ENCODE data around the gene USP4.
"Not testable (repeated sequence)": the region's sequence is repeated elsewhere in the genome, so short reads cannot be mapped to it uniquely, and the experiment has no call there.

Gene USP4

DNA sequence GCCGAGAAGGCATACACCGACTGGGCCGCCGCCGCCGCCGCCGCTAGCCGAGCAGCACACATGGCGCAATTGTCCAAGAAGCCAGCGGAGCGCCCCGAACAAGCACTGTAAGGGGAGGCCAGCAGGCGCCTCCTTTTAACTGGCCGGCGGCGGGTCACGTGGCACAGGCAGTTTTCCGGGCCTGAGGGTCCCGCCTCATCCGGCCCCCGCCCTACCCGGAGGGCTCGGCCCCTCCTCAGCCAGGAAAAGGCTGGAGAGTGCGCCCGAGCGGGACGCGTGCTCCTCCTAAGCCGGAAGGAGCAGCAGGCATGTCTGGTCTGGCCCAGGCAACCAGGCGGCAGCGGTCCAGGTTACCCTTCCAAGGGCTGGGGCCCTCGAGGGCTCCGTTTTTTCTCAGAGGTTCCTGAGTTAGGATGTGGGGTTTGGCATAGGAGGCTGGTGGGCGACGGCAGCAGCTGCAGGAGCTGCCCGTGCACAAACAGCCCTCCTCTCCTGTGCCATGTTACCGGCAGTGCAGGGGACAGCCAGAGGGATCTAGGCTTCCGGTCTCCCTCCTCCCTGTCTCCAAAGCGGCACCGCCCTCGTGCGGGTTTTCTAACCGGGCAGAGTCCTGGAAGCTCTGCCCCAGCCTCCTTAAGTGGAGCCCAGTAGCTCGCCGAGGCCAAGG is 18.5 kb upstream of the USP4 start, which contains the start of gene GPX1:
GPX1 (minus strand) TSS at position 137 of the 667 bp plus-strand sequence; CDS start at position 62, 75 bp downstream.
- DNase-seq: peak; percentile 90
- peaks cover 38% of the 10 kb centered on the region for H3K4me1 Mint-ChIP-seq (ENCODE audit: low read depth)
- H3K4me3 Mint-ChIP-seq: peak within 1 kb of the TSS; percentile 86
- no peaks in the 10 kb centered on the region for H3K27me3 Mint-ChIP-seq
- H3K27ac Mint-ChIP-seq: peak within 1 kb of the TSS; percentile 95
- no peaks in the 10 kb centered on the region for H3K9me3 Mint-ChIP-seq
- peaks cover 85% of the 10 kb centered on the region for H3K36me3 Mint-ChIP-seq (ENCODE audit: low read depth)

DNA sequence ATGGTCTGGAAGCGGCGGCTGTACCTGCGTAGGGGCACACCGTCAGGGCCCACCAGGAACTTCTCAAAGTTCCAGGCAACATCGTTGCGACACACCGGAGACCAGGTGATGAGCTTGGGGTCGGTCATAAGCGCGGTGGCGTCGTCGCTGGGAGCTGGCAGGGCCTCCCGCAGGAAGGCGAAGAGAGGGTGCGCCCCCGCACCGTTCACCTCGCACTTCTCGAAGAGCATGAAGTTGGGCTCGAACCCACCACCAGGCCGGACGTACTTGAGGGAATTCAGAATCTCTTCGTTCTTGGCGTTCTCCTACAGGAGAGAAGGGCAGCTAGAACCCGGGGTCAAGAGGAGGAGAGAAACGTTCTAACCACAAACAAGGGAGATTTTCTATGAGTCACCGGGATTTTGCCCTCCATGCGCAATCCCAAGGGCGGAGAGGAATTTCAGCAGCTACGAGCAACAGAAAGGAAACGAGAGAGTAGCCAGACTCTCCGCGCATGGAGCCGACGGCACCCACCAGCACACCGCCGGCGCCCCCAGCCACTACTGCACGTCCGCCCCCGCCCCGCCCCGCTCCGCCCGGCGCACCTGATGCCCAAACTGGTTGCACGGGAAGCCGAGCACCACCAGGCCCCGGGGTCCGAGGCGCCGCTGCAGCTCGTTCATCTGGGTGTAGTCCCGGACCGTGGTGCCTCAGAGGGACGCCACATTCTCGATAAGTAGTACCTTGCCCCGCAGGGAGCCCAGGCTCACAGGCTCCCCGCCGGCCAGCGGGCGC is 17.8 kb upstream of the USP4 start:
- H3K9me3 Mint-ChIP-seq, H3K27me3 Mint-ChIP-seq: not testable (repeated sequence)
- DNase-seq: peak; percentile 74
- Mint-ChIP-seq H3K4me3 (peak overlapping the region; percentile 86), H3K4me1 (ENCODE audit: low read depth) (peaks cover 34% of the 10 kb centered on the region), H3K27ac (peak overlapping the region; percentile 95), H3K36me3 (ENCODE audit: low read depth) (peaks cover 78% of the 10 kb centered on the region)

DNA sequence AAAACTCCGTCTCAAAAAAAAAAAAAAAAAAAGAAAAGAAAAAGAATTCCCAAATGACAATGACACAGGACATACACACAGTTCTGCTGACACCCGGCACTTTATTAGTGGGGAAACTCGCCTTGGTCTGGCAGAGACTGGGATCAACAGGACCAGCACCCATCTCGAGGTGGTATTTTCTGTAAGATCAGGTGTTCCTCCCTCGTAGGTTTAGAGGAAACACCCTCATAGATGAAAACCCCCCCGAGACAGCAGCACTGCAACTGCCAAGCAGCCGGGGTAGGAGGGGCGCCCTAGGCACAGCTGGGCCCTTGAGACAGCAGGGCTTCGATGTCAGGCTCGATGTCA is 17.2 kb upstream of the USP4 start:
- H3K27me3 Mint-ChIP-seq, H3K9me3 Mint-ChIP-seq, DNase-seq: not testable (repeated sequence)
- Mint-ChIP-seq H3K4me1 (ENCODE audit: low read depth) (peaks cover 38% of the 10 kb centered on the region), H3K4me3 (peak overlapping the region; percentile 86), H3K27ac (peak overlapping the region; percentile 93), H3K36me3 (ENCODE audit: low read depth) (peaks cover 72% of the 10 kb centered on the region)

DNA sequence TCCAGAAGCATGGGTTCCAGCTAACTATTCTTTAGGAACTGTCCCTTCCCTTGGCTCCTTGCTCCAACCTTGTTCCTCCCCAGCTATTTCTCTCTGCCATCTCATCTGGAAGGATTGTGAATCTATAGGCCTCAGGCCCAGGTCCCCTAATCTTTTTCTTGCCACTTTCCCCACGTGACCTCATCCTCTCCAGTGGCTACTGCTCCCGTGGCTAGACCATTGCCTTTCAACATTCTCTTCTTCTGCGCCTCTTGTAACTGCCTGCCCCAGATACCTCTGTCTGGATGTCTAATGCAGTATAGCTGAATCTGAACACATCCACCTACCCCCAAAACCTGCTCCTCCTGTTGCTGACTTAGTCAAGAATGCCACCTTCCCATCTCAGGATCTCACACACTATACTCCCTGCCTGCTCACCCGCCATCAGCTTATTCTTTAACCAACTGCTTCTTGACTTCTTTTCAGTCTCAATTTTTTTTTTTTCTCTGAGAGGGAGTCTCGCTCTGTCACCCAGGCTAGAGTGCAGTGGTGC is 13.1 kb upstream of the USP4 start:
- Mint-ChIP-seq H3K36me3 (ENCODE audit: low read depth) (peaks cover 34% of the 10 kb centered on the region), H3K4me3 (no peak overlapping the region), H3K27me3 (no peaks in the 10 kb centered on the region), H3K9me3 (no peaks in the 10 kb centered on the region), H3K4me1 (ENCODE audit: low read depth) (peaks cover 23% of the 10 kb centered on the region), H3K27ac (peak overlapping the region; percentile 12)
- no peak for DNase-seq

DNA sequence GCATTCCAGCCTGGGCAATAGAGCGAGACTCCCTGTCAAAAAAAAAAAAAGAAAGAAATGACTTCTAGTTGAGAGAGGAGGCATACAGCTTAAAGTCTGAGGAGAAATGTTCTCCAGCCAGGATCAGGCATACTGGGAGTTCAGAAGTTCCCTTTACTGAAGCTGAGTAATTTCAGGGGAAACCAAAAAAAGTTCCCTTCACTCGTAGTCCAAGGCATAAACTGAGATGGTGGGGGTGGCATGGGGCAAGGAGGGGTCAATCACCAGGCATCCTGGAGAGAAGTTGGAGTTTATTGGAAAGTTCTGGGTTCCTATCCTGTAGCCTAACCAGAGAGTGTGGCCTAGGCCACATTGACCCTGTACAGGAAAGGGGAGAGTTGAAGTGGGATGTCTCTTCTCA is 12.4 kb upstream of the USP4 start:
- peaks cover 29% of the 10 kb centered on the region for H3K36me3 Mint-ChIP-seq (ENCODE audit: low read depth)
- no peak overlapping the region for H3K4me3 Mint-ChIP-seq
- peak overlapping the region; percentile 47 for H3K27ac Mint-ChIP-seq
- no peak for DNase-seq
- no peaks in the 10 kb centered on the region for H3K9me3 Mint-ChIP-seq
- no peaks in the 10 kb centered on the region for H3K27me3 Mint-ChIP-seq
- H3K4me1 Mint-ChIP-seq (ENCODE audit: low read depth): peaks cover 20% of the 10 kb centered on the region

DNA sequence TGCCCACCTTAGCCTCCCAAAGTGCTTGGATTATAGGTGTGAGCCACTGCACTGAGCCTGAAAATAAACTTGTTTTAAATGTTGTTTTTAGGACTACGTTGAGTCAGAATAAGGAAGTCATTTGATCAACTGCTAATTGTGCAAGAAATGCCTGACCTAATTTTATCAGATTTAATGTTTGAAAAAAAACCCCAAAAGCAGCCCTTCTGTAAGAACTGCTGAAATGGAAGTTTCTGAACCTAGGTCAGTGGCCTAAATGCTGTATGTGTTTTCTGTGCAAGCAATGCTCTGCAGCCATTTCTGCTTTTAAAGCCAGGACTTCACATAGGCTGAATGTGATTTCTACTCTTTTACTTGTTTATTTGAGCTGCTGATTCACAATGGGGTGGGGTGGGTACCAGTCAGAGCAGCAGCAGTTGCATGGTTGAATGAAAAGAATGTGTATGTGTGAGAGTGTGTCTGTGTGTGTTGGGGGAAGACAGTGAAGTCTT is 11.7 kb upstream of the USP4 start:
- Mint-ChIP-seq H3K27ac (peak overlapping the region; percentile 12), H3K4me1 (ENCODE audit: low read depth) (peaks cover 18% of the 10 kb centered on the region), H3K9me3 (no peaks in the 10 kb centered on the region), H3K27me3 (no peaks in the 10 kb centered on the region), H3K4me3 (no peak overlapping the region), H3K36me3 (ENCODE audit: low read depth) (peaks cover 22% of the 10 kb centered on the region)
- no peak for DNase-seq

DNA sequence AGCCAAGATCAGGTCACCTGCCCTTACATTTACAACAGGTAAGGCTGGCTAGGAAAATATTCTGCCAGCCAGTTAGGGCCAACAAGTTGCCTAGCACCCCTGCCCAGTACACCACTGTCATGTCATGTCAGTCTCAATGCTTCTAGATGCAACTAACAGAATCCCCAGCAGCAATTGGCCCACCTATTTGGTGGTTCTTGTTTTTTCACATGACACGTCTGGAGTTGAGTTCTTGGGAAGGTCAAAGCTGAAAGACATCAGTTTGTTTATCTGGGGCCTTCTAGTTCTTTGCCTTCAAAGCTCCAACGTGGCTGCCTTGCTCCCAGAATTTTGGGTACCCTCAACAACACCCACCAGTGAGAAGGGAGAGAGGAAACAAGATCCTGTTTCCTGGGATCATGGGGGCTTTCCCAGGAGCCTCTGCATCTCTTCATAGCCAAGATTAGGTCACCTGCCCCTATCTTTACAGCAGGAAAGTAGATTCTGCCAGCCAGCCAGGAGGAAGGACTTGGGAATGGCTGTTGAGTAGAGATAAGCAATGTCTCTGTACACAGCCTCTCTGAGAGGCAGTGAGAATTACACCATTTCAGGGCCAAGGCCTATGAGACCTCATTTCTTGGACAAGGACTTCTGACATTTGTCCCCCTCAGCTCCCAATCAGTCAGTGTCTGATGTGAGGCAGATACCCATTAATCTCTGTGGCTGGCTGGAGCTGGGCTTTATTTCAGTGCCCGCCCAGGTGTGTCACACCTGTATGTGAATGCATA is 9.7 kb upstream of the USP4 start:
- no peaks in the 10 kb centered on the region for H3K27me3 Mint-ChIP-seq
- peaks cover 18% of the 10 kb centered on the region for H3K4me1 Mint-ChIP-seq (ENCODE audit: low read depth)
- no peak for DNase-seq
- no peak overlapping the region for H3K4me3 Mint-ChIP-seq
- no peak overlapping the region for H3K27ac Mint-ChIP-seq
- peaks cover 4% of the 10 kb centered on the region for H3K36me3 Mint-ChIP-seq (ENCODE audit: low read depth)
- H3K9me3 Mint-ChIP-seq: no peaks in the 10 kb centered on the region

DNA sequence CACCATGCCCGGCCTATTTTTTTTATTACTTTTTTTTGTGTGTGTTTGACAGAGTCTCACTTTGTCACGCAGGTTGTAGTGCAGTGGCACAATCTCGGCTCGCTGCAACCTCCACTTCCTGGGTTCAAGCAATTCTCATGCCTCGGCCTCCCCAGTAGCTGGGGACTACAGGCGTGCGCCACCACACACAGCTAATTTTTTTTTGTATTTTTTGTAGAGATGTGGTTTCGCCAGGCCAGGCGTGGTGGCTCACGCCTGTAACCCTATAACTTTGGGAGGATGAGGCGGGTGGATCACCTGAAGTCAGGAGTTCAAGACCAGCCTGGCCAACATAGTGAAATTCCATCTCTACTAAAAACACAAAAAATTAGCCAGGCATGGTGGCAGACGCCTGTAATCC is 8.5 kb upstream of the USP4 start:
- H3K36me3 Mint-ChIP-seq (ENCODE audit: low read depth); H3K27ac Mint-ChIP-seq; H3K4me3 Mint-ChIP-seq; H3K9me3 Mint-ChIP-seq; DNase-seq; H3K27me3 Mint-ChIP-seq: not testable (repeated sequence)
- peaks cover 19% of the 10 kb centered on the region for H3K4me1 Mint-ChIP-seq (ENCODE audit: low read depth)

DNA sequence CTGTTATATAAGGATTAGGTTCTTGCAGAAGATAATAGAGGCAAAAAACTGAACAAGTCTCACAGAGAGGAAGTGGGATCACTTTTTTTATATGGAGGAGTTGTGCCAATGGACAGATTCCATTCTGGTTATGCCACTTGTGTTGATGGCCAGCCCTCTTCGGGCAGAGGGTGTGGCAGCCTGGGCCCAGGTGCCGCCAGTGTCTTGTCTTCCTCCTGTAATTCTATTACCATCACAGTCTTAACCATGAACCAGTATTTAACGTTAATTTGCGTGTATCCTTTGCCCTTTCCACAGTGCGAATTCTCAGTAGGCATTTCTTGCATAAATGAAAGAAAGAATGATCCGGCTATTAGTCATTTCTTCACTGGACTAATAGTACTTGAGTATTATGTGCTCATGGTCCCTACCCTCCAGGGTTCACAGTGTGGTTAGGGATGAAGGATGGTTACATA is 7.0 kb upstream of the USP4 start:
- Mint-ChIP-seq H3K9me3 (no peaks in the 10 kb centered on the region), H3K27me3 (no peaks in the 10 kb centered on the region), H3K36me3 (ENCODE audit: low read depth) (no peaks in the 10 kb centered on the region), H3K4me3 (no peak overlapping the region), H3K4me1 (ENCODE audit: low read depth) (peaks cover 25% of the 10 kb centered on the region), H3K27ac (no peak overlapping the region)
- DNase-seq: no peak

DNA sequence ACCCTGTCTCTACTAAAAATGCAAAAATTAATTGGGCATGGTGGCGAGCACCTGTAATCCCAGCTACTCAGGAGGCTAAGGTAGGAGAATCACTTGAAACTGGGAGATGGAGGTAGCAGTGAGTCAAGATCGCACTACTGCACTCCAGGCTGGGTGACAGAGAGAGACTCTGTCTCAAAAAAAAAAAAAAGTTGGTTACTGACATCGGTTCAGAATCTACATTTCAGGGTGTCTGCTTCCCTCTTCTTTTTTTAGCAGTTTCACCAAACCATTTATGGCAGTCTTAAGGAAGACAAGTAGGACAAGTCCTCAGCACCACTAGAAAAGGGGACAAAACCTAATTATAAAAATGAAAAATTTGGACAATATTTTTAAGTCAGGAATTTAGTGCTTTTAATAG is 3.3 kb upstream of the USP4 start:
- H3K27ac Mint-ChIP-seq: peak overlapping the region; percentile 59
- H3K4me1 Mint-ChIP-seq (ENCODE audit: low read depth): peaks cover 44% of the 10 kb centered on the region
- DNase-seq: no peak
- H3K9me3 Mint-ChIP-seq: no peaks in the 10 kb centered on the region
- no peak overlapping the region for H3K4me3 Mint-ChIP-seq
- peaks cover 16% of the 10 kb centered on the region for H3K36me3 Mint-ChIP-seq (ENCODE audit: low read depth)
- no peaks in the 10 kb centered on the region for H3K27me3 Mint-ChIP-seq

DNA sequence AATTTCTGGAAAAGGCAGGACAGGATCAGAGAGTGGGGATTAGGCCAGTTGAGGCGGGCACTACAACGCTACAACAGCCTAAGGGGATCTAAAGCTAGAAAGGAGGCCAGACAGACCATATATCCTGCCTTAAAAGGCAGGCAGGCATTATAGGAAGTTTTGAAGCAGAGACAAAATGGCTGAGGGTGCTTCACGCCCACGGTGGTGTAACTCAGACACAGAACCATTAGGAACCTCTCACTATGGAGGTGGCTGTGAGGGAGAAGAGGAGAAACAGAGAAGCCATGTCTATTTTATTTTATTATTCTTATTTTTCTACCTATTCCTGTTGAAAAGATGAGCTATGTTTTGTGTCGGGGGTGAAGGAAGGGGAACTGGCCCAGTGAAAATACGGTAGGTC is 2.1 kb upstream of the USP4 start:
- H3K9me3 Mint-ChIP-seq: no peaks in the 10 kb centered on the region
- H3K27ac Mint-ChIP-seq: peak overlapping the region; percentile 90
- no peak overlapping the region for H3K4me3 Mint-ChIP-seq
- peaks cover 22% of the 10 kb centered on the region for H3K36me3 Mint-ChIP-seq (ENCODE audit: low read depth)
- peaks cover 47% of the 10 kb centered on the region for H3K4me1 Mint-ChIP-seq (ENCODE audit: low read depth)
- no peak for DNase-seq
- no peaks in the 10 kb centered on the region for H3K27me3 Mint-ChIP-seq

DNA sequence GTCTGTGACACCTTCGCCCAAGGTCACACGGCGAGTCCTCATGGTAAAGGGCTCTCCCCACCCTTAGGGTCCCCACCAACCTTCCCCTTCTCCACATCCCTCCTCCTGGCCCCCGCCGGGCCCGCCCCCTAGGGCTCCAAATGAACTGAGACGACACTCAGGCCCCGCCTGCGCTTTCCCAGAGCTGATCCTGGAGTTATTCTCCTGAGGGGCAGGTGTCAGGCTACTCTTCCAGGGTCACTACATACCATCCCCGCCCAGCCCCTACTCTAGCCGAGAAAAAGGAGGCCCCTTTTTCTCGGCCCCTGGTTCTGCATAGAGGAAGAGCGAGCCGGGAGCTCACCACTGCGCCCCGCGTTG is 292 bp downstream of the USP4 start:
- Mint-ChIP-seq H3K27ac (peak overlapping the region; percentile 92), H3K36me3 (ENCODE audit: low read depth) (peaks cover 40% of the 10 kb centered on the region), H3K4me1 (ENCODE audit: low read depth) (peaks cover 50% of the 10 kb centered on the region), H3K9me3 (no peaks in the 10 kb centered on the region), H3K27me3 (no peaks in the 10 kb centered on the region), H3K4me3 (peak overlapping the region; percentile 97)
- no peak for DNase-seq

DNA sequence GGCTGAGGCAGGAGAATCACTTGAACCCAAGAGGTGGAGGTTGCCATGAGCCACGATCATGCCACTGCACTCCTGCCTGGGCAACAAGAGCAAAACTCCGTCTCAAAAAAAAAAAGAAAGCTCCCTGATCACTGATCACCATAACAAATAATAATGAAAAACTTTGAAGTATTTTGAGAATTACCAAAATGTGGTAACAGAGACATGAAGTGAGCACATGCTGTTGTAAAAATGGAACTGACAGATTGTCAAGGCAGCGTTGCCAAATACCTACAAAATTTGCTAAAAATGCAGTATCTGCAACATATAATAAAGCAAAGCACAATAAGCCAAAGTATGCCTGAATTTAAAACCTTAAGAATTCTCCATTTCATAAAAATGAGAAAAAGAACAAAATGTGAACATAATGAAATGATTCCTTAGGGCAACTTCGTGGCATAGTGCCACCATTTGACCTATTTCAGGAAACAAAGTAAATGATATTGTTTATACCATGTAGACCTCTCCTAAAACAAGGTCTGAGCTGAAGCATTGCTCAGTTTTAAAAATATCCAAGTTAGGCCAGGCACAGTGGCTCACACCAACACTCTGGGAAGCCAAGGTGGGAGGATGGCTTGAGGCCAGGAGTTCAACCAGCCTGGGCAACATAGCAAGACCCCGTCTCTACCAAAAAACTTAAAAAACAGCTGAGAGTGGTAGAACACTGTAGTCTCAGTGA is 5.8 kb downstream of the USP4 start:
- no peak for DNase-seq
- peaks cover 45% of the 10 kb centered on the region for H3K4me1 Mint-ChIP-seq (ENCODE audit: low read depth)
- peaks cover 84% of the 10 kb centered on the region for H3K36me3 Mint-ChIP-seq (ENCODE audit: low read depth)
- peak overlapping the region; percentile 88 for H3K27ac Mint-ChIP-seq
- H3K9me3 Mint-ChIP-seq: no peaks in the 10 kb centered on the region
- H3K4me3 Mint-ChIP-seq: no peak overlapping the region
- H3K27me3 Mint-ChIP-seq: no peaks in the 10 kb centered on the region

DNA sequence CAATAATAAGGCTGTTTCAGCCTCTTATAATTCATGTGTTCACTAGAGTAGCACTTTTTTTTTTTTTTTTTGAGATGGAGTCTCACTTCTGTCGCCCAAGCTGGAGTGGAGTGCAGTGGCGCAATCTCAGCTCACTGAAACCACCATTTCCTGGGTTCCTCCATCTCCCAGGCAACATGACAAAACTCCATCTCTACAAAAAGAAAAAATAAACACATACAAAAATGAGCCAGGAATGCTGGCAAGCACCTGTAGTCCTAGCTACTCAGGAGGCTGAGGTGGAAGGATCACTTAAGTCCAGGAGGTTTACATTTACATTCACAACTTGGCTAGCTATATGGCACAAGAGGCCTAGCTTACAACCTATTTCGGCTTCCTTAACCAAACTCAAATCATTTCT is 6.8 kb downstream of the USP4 start:
- no peaks in the 10 kb centered on the region for H3K9me3 Mint-ChIP-seq
- no peak overlapping the region for H3K4me3 Mint-ChIP-seq
- no peak for DNase-seq
- peak overlapping the region; percentile 88 for H3K27ac Mint-ChIP-seq
- H3K36me3 Mint-ChIP-seq (ENCODE audit: low read depth): peaks cover 81% of the 10 kb centered on the region
- no peaks in the 10 kb centered on the region for H3K27me3 Mint-ChIP-seq
- H3K4me1 Mint-ChIP-seq (ENCODE audit: low read depth): peaks cover 41% of the 10 kb centered on the region
